Measurements from ENCODE around the gene TASP1. TPM values are rescaled to one million over a fixed set of nuclear protein-coding genes. Genes with fewer than 3 reads are reported as not detected.

The TASP1 gene
- total and polyA plus RNA-seq, 2 donors (not counting 1 experiment from before 2014, with no cell fraction given): 6.4 to 23.9 TPM

- CTCF ChIA-PET: interaction anchor here (0.7 kb wide), 1 partner anchor 11 kb away, joined by 3 read pairs; no protein-coding TSS in a partner anchor
- H3K27me3 ChIP-seq (replicated peaks in 1 of 4; ENCODE audit: control extremely low read depth in 1 of 4, control insufficient read depth in 3 of 4, insufficient read depth in 4 of 4, low read length in 3 of 4): no peaks in the 10 kb centered on the region
- POLR2A ChIA-PET: interaction anchor here (0.6 kb wide), 1 partner anchor 101 kb away, joined by 4 read pairs; no protein-coding TSS in a partner anchor
- no peak overlapping the region for H2AFZ ChIP-seq (ENCODE audit: insufficient read depth, low read depth, low read length, poor library complexity, severe bottlenecking)
- no peaks in the 10 kb centered on the region for H3K36me3 ChIP-seq (replicated peaks in 1 of 2; ENCODE audit: control extremely low read depth in 1 of 2, control insufficient read depth in 1 of 2, extremely low read depth in 1 of 2, insufficient read depth in 2 of 2, low read length in 1 of 2)
- H3K9me3 Mint-ChIP-seq (ENCODE audit: insufficient read depth): peaks cover 4% of the 10 kb centered on the region
- WGBS (ENCODE audit: insufficient coverage): no CpG with 5 or more reads among the region's 7 CpGs
- H3K4me1 ChIP-seq (ENCODE audit: control insufficient read depth in 2 of 2, insufficient read depth in 2 of 2, low read length in 2 of 2): no peaks in the 10 kb centered on the region
- H4K20me1 ChIP-seq (ENCODE audit: control insufficient read depth, insufficient read depth, low read length, poor library complexity, severe bottlenecking): no peaks in the 10 kb centered on the region
- no peak overlapping the region for H3K4me3 ChIP-seq (ENCODE audit: control extremely low read depth in 1 of 5, extremely low read depth in 1 of 5, insufficient read depth in 1 of 5, low read depth in 2 of 5, low read length in 4 of 5)
- no peak overlapping the region for H3K27ac Mint-ChIP-seq
- ATAC-seq (ENCODE audit: low read depth) (no peak), DNase-seq (no peak)
- H3K9me3 ChIP-seq (ENCODE audit: control extremely low read depth in 1 of 3, control insufficient read depth in 2 of 3, insufficient read depth in 1 of 3, low read length in 2 of 3): peaks cover 0 to 1% (median 0%) of the 10 kb centered on the region in 3 donors
- H3K27ac ChIP-seq (ENCODE audit: low read length in 2 of 2): no peak overlapping the region
- H3K9ac ChIP-seq (ENCODE audit: low read length): no peak overlapping the region
- H3K4me2 ChIP-seq (replicated peaks; ENCODE audit: low read depth, low read length, poor library complexity, severe bottlenecking): no peak overlapping the region
- H3K27me3 Mint-ChIP-seq: peaks cover 16% of the 10 kb centered on the region
- H3K79me2 ChIP-seq (ENCODE audit: control insufficient read depth, insufficient read depth, low read length): no peaks in the 10 kb centered on the region
- TF ChIP-seq, protein P1, sequence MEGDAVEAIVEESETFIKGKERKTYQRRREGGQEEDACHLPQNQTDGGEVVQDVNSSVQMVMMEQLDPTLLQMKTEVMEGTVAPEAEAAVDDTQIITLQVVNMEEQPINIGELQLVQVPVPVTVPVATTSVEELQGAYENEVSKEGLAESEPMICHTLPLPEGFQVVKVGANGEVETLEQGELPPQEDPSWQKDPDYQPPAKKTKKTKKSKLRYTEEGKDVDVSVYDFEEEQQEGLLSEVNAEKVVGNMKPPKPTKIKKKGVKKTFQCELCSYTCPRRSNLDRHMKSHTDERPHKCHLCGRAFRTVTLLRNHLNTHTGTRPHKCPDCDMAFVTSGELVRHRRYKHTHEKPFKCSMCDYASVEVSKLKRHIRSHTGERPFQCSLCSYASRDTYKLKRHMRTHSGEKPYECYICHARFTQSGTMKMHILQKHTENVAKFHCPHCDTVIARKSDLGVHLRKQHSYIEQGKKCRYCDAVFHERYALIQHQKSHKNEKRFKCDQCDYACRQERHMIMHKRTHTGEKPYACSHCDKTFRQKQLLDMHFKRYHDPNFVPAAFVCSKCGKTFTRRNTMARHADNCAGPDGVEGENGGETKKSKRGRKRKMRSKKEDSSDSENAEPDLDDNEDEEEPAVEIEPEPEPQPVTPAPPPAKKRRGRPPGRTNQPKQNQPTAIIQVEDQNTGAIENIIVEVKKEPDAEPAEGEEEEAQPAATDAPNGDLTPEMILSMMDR (IDR thresholded peaks at IDR 0.05): no peak
- TF ChIP-seq EZH2 (IDR thresholded peaks at IDR 0.05; ENCODE audit: borderline replicate concordance, insufficient read depth, low read depth, low read length, poor library complexity, severe bottlenecking): no peak
- no peak overlapping the region for H3K4me3 Mint-ChIP-seq
- intact Hi-C loops (cut with micrococcal nuclease): no loop called here
- peaks cover 2% of the 10 kb centered on the region for H3K4me1 Mint-ChIP-seq
Observed at GRCh38 chr20:13665709-13666395, 27.1 kb upstream of the TASP1 start.

DNA sequence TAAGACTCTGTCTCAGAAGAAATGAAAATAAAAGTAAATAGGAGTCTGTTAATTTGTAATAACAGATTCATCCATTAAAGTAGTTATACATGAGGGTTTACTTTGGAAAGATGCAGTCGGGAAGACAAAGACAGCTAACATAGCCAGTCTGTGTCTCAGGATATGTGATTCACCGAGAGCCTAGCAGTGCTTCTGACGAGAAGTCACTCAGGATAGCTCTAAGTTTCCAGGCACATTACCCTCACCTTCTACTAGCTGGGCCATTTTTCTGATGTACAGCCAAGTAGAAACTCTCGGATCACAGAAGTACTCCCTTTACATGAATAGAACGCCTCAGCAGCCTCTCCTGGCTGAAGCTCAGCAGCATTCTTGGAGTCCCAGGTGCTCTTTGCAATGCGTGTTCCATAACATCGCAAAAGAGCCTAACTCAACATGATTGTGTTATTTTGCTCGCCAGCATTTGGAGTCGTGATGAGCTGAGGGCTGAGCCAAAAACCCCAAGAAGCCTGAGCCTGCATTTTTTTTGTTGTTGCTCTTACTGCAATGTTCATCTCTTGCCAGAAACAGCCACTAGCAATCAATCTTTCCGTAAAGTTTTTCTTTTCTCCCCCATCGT lies 22.4 kb upstream of the TASP1 start:
- WGBS (ENCODE audit: insufficient coverage): 94% methylated on average over 8 of the region's 11 CpGs
- no peak overlapping the region for H3K4me3 ChIP-seq (ENCODE audit: control extremely low read depth in 1 of 5, extremely low read depth in 1 of 5, insufficient read depth in 1 of 5, low read depth in 2 of 5, low read length in 4 of 5)
- peaks cover 17% of the 10 kb centered on the region for H3K4me1 Mint-ChIP-seq
- no peak overlapping the region for H3K9ac ChIP-seq (ENCODE audit: low read length)
- H3K4me3 Mint-ChIP-seq: no peak overlapping the region
- CTCF ChIA-PET: no interaction called here
- H4K20me1 ChIP-seq (ENCODE audit: control insufficient read depth, insufficient read depth, low read length, poor library complexity, severe bottlenecking): no peaks in the 10 kb centered on the region
- TF ChIP-seq, protein P1 (IDR thresholded peaks at IDR 0.05): no peak
- TF ChIP-seq EZH2 (IDR thresholded peaks at IDR 0.05; ENCODE audit: borderline replicate concordance, insufficient read depth, low read depth, low read length, poor library complexity, severe bottlenecking): no peak
- peaks cover 10% of the 10 kb centered on the region for H3K27me3 Mint-ChIP-seq
- peaks cover 0 to 5% (median 0%) of the 10 kb centered on the region in 3 donors for H3K9me3 ChIP-seq (ENCODE audit: control extremely low read depth in 1 of 3, control insufficient read depth in 2 of 3, insufficient read depth in 1 of 3, low read length in 2 of 3)
- no peaks in the 10 kb centered on the region for H3K36me3 ChIP-seq (replicated peaks in 1 of 2; ENCODE audit: control extremely low read depth in 1 of 2, control insufficient read depth in 1 of 2, extremely low read depth in 1 of 2, insufficient read depth in 2 of 2, low read length in 1 of 2)
- H3K27me3 ChIP-seq (replicated peaks in 1 of 4; ENCODE audit: control extremely low read depth in 1 of 4, control insufficient read depth in 3 of 4, insufficient read depth in 4 of 4, low read length in 3 of 4): no peaks in the 10 kb centered on the region
- H3K4me1 ChIP-seq (ENCODE audit: control insufficient read depth in 2 of 2, insufficient read depth in 2 of 2, low read length in 2 of 2): peaks cover 18 to 21% of the 10 kb centered on the region in 2 donors
- H3K4me2 ChIP-seq (replicated peaks; ENCODE audit: low read depth, low read length, poor library complexity, severe bottlenecking): no peak overlapping the region
- intact Hi-C loops (cut with micrococcal nuclease): no loop called here
- DNase-seq (no peak), ATAC-seq (ENCODE audit: low read depth) (no peak)
- no peak overlapping the region for H2AFZ ChIP-seq (ENCODE audit: insufficient read depth, low read depth, low read length, poor library complexity, severe bottlenecking)
- peaks cover 3% of the 10 kb centered on the region for H3K9me3 Mint-ChIP-seq (ENCODE audit: insufficient read depth)
- POLR2A ChIA-PET: no interaction called here
- H3K79me2 ChIP-seq (ENCODE audit: control insufficient read depth, insufficient read depth, low read length): no peaks in the 10 kb centered on the region
- no peak overlapping the region for H3K27ac Mint-ChIP-seq
- H3K27ac ChIP-seq (ENCODE audit: low read length in 2 of 2): no peak overlapping the region

All from B cell (primary cell).